Right cardiac atrium (tissue), 5 donors: ENCODE measurements around the gene GPC5. TPM values are rescaled to one million over a fixed set of nuclear protein-coding genes. Genes with fewer than 3 reads are reported as not detected.
"Not testable (repeated sequence)": the region's sequence is repeated elsewhere in the genome, so short reads cannot be mapped to it uniquely, and the experiment has no call there.

ENCODE experiments used
- ATAC-seq, 2 donors: fragments of 200-7000 bp; cut with Tn5 transposase; one replicate each; pipeline versions ENCODE4 v1.8.0 to v1.9.1; 2020; ENCODE audit warnings: moderate library complexity in 2 of 2, mild to moderate bottlenecking in 1 of 2
- DNase-seq, 3 donors: peaks; one replicate each; pipeline ENCODE4 v3.0.0-alpha.2; 2020
- H3K27ac ChIP-seq: one replicate; pipeline ENCODE4 v1.5.1; 2013; ENCODE audit warnings: mild to moderate bottlenecking, low read length, control low read depth, moderate library complexity
- H3K27me3 ChIP-seq: one replicate; pipeline ENCODE4 v1.6.1; 2013; ENCODE audit not compliant: control insufficient read depth, insufficient read depth
- H3K4me1 ChIP-seq: one replicate; pipeline ENCODE4 v1.6.1; 2013; ENCODE audit warnings: low read length; ENCODE audit not compliant: control insufficient read depth, insufficient read depth
- H3K4me3 ChIP-seq: one replicate; pipeline ENCODE4 v1.5.1; 2013; ENCODE audit warnings: low read length, control low read depth
- H3K9me3 ChIP-seq: one replicate; pipeline ENCODE4 v1.6.1; 2013; ENCODE audit warnings: low read length; ENCODE audit not compliant: control insufficient read depth
- WGBS: extraction: QIAGEN DNeasy Blood & Tissue Kit; methylation state at CpG from one replicate; pipeline ENCODE4 v1.1.7; 2013; 5-methylcytosine and 5-hydroxymethylcytosine counted together
- intact Hi-C, 4 donors: fragments of 100-400 bp; cut with DNase I; formaldehyde crosslinking; loops; one replicate each; pipeline versions ENCODE4 v1.11.0 to v1.14.0; 2022 to 2023
- polyA plus RNA-seq: library from polyadenylated mRNA; stranded (reverse); fragments of 200-250 nt; gene quantifications from one replicate; pipeline ENCODE4 v1.2.3, GENCODE V29; 2013
- total RNA-seq, 4 donors: library from RNA; stranded (reverse); fragmentation: NEBNext Ultra II Directional; extraction: Animal tissue kit (Norgen Biotek cat#: 25700); gene quantifications; one replicate each; pipeline ENCODE4 v1.2.1, GENCODE V29; 2021
- donor health status: healthy with polysubstance abuse.
- donor health status: DM: no; HTN: yes; CAD: no.
- donor health status: DM: no; HTN: no; CAD: no.
- donor health status: DM: no; HTN: yes; CAD: no; lungs with severe emphysema.
- donor health status: DM: yes; HTN: yes; CAD: no.

GPC5 gene
- total and polyA plus RNA-seq, 5 donors, result 0.99 to 4.3 (median 2.6) TPM

GRCh38 chr13:91657283-91657682, 258.9 kb downstream of the GPC5 start:
- 50% methylated on average over 2 of the region's 2 CpGs for WGBS
- no peaks in the 10 kb centered on the region for H3K4me1 ChIP-seq
- H3K27me3 ChIP-seq, result no peaks in the 10 kb centered on the region
- no peak overlapping the region for H3K4me3 ChIP-seq
- no peak overlapping the region for H3K27ac ChIP-seq
- intact Hi-C loops, result no loop called here
- DNase-seq (no peak), ATAC-seq (no peak)
- no peaks in the 10 kb centered on the region for H3K9me3 ChIP-seq

GRCh38 chr13:91659256-91660075, 261.0 kb downstream of the GPC5 start:
- no peak for ATAC-seq
- Histone ChIP-seq H3K27ac (no peak overlapping the region), H3K4me1 (no peaks in the 10 kb centered on the region), H3K9me3 (no peaks in the 10 kb centered on the region), H3K4me3 (no peak overlapping the region), H3K27me3 (no peaks in the 10 kb centered on the region)
- intact Hi-C loops, result no loop called here
- DNase-seq, result no peak
- WGBS, result 63% methylated on average over 4 of the region's 4 CpGs

- DNase-seq, result no peak
- no peaks in the 10 kb centered on the region for H3K27me3 ChIP-seq
- H3K4me3 ChIP-seq, result no peak overlapping the region
- H3K4me1 ChIP-seq, result no peaks in the 10 kb centered on the region
- H3K27ac ChIP-seq, result no peak overlapping the region
- no peak for ATAC-seq
- H3K9me3 ChIP-seq, result no peaks in the 10 kb centered on the region
- intact Hi-C loops, result no loop called here
Measured at GRCh38 chr13:91660076-91660415, 261.6 kb downstream of the GPC5 start.

- no peak overlapping the region for H3K4me3 ChIP-seq
- no peak overlapping the region for H3K27ac ChIP-seq
- WGBS, result 66% methylated on average over 4 of the region's 4 CpGs
- intact Hi-C loops, result no loop called here
- ATAC-seq, result no peak
- H3K9me3 ChIP-seq, result no peaks in the 10 kb centered on the region
- no peak for DNase-seq
- H3K27me3 ChIP-seq, result no peaks in the 10 kb centered on the region
- H3K4me1 ChIP-seq, result no peaks in the 10 kb centered on the region
Measured at GRCh38 chr13:91661692-91662490, 263.5 kb downstream of the GPC5 start.

GRCh38 chr13:91664039-91664438, 265.6 kb downstream of the GPC5 start:
- intact Hi-C loops, result no loop called here
- ATAC-seq (no peak), DNase-seq (no peak)
- H3K4me3 ChIP-seq, result no peak overlapping the region
- no peaks in the 10 kb centered on the region for H3K9me3 ChIP-seq
- no peaks in the 10 kb centered on the region for H3K27me3 ChIP-seq
- no peak overlapping the region for H3K27ac ChIP-seq
- 82% methylated on average over 3 of the region's 3 CpGs for WGBS
- H3K4me1 ChIP-seq, result no peaks in the 10 kb centered on the region

- Histone ChIP-seq H3K27ac (no peak overlapping the region), H3K4me1 (no peaks in the 10 kb centered on the region), H3K9me3 (no peaks in the 10 kb centered on the region), H3K27me3 (no peaks in the 10 kb centered on the region), H3K4me3 (no peak overlapping the region)
- ATAC-seq, result no peak
- no peak for DNase-seq
- intact Hi-C loops, result no loop called here
- WGBS, result 83% methylated on average over 2 of the region's 2 CpGs
Measured at GRCh38 chr13:91667486-91667885, 269.1 kb downstream of the GPC5 start.

- ATAC-seq, result no peak
- Histone ChIP-seq H3K27ac (no peak overlapping the region), H3K4me1 (no peaks in the 10 kb centered on the region), H3K27me3 (no peaks in the 10 kb centered on the region), H3K9me3 (no peaks in the 10 kb centered on the region), H3K4me3 (no peak overlapping the region)
- intact Hi-C loops, result no loop called here
- no peak for DNase-seq
- WGBS, result 68% methylated on average over 5 of the region's 5 CpGs
Measured at GRCh38 chr13:91668866-91669495, 270.6 kb downstream of the GPC5 start.

GRCh38 chr13:91674347-91674746, 275.9 kb downstream of the GPC5 start:
- DNase-seq, H3K27me3 ChIP-seq, H3K4me1 ChIP-seq, H3K9me3 ChIP-seq, H3K27ac ChIP-seq, H3K4me3 ChIP-seq, ATAC-seq, intact Hi-C loops: not testable (repeated sequence)
- 95% methylated on average over 15 of the region's 15 CpGs for WGBS

- 72% methylated on average over 3 of the region's 3 CpGs for WGBS
- intact Hi-C loops, result no loop called here
- H3K27ac ChIP-seq, result no peak overlapping the region
- H3K4me1 ChIP-seq, result no peaks in the 10 kb centered on the region
- H3K4me3 ChIP-seq, result no peak overlapping the region
- no peaks in the 10 kb centered on the region for H3K9me3 ChIP-seq
- DNase-seq, result no peak
- no peak for ATAC-seq
- H3K27me3 ChIP-seq, result no peaks in the 10 kb centered on the region
Measured at GRCh38 chr13:91684746-91685145, 286.3 kb downstream of the GPC5 start.

GRCh38 chr13:91690944-91691343, 292.5 kb downstream of the GPC5 start:
- Histone ChIP-seq H3K9me3 (no peaks in the 10 kb centered on the region), H3K27ac (no peak overlapping the region)

GRCh38 chr13:91693466-91693865, 295.0 kb downstream of the GPC5 start:
- H3K9me3 ChIP-seq, result no peaks in the 10 kb centered on the region
- intact Hi-C loops, result no loop called here
- H3K27ac ChIP-seq, result no peak overlapping the region
- H3K4me1 ChIP-seq, result no peaks in the 10 kb centered on the region
- ATAC-seq (no peak), DNase-seq (no peak)
- 92% methylated on average over 11 of the region's 11 CpGs for WGBS
- no peak overlapping the region for H3K4me3 ChIP-seq
- H3K27me3 ChIP-seq, result no peaks in the 10 kb centered on the region

More at GRCh38 chr13:91690944-91691343, 292.5 kb downstream of the GPC5 start:
- intact Hi-C loops, result no loop called here
- no peak overlapping the region for H3K4me3 ChIP-seq
- ATAC-seq (no peak), DNase-seq (no peak)
- H3K27me3 ChIP-seq, result no peaks in the 10 kb centered on the region
- WGBS, result 50% methylated on average over 6 of the region's 6 CpGs
- H3K4me1 ChIP-seq, result no peaks in the 10 kb centered on the region
